OCI-M2 (cell line): ENCODE data around the gene BMP5.

Experiments
- DNase-seq: peaks from one replicate; lab custom pipeline; 2025; ENCODE audit not compliant: unreplicated experiment; lab: John Stamatoyannopoulos, UW

Gene BMP5

GRCh38 chr6:55726144-55726543 is 149.2 kb downstream of the BMP5 start:
- no peak for DNase-seq

DNA sequence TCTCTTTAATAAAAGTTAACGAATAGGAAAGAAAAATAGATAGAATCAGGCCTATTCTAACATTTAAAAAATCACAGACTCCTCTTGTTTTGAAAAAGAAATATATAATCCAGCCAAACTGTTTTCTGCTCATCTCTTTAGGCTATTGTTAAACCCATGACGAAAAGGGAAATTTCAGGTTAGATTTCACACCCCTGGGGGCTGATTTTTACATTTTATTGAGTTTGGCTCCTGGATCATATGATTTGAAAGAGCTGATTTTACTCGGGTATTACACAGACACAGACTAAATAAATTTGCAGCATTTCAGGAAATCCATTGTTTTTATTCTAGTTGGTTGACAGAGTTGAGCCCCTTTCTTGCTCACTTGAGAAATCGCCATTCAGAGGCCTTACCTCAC is 160.6 kb downstream of the BMP5 start:
- DNase-seq, result no peak

DNA sequence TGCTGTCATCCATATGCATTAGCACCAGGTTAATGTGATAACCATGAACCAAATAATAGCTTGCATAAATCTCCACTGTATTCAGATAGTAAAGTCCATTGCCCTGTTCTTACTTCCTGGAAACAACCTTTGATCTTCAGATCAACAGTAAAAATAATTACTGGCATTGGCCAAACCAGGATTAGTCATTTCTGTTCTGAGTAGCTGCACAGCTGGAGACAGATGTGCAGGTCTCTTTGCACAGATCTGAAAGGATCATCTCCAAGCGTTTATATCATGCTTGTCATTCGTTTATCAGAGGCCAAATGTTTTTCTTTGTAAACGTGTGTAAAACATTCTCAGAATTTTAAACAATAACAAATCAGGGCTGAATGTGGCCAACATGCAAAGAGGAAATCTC is 162.0 kb downstream of the BMP5 start:
- DNase-seq, result no peak

GRCh38 chr6:55708711-55709110 is 166.7 kb downstream of the BMP5 start:
- DNase-seq, result no peak

- DNase-seq, result no peak
These were observed 169.6 kb downstream of the BMP5 start for GRCh38 chr6:55705451-55706440.

DNA sequence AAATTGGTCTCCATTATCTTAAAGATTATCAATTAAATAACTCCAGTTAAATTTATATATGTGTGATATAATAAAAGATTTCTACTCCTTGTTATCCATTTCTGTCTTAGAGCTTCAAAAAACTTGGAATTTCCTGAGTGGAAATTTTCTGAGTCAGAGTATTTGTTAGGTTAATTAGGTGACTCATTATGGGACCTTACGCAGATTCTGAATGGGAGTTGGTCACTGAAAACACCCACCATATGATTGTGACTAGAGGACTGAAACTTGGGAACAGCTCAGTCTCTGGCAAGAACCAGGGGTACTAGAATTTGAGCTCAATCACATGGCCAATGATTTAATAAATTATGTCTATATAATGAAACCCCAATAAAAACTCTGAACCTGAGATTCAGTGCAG is 171.0 kb downstream of the BMP5 start:
- DNase-seq, result no peak
